IPS-18c (cell line): ENCODE results near the gene SEMA6D.
A peak's percentile ranks its signal among the peaks of the same experiment; 100 is the strongest.

Experiments used
- H3K4me3 ChIP-seq: 2 replicates; pipeline ENCODE4 v1.7.0; 2013; ENCODE audit warnings: low read depth, mild to moderate bottlenecking, low read length, moderate library complexity; ENCODE audit not compliant: insufficient read depth
- H3K9me3 ChIP-seq: one replicate; pipeline ENCODE4 v1.6.1; 2013; ENCODE audit warnings: mild to moderate bottlenecking, low read length, moderate library complexity; ENCODE audit not compliant: control insufficient read depth, insufficient read depth

The SEMA6D gene

DNA sequence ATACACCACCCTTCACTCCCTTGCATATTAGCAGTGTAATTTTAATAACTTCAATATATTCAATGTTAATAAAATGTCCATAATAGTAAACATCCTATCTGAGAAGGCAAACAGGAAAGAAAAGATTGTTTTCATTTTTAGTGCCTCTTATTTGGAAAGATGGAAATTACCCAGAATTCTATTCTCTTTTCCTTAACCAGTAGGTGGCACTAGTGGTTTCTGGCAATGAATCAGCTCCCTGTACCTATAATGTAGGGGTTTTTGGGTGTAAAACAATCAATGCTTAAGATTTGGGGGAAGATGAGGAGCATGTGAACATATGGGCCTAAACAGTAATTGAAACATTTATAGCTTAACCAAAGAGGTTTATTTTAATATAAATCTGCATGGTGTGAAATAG is 5.7 kb upstream of the SEMA6D start:
- Histone ChIP-seq H3K9me3 (no peaks in the 10 kb centered on the region), H3K4me3 (no peak overlapping the region)

DNA sequence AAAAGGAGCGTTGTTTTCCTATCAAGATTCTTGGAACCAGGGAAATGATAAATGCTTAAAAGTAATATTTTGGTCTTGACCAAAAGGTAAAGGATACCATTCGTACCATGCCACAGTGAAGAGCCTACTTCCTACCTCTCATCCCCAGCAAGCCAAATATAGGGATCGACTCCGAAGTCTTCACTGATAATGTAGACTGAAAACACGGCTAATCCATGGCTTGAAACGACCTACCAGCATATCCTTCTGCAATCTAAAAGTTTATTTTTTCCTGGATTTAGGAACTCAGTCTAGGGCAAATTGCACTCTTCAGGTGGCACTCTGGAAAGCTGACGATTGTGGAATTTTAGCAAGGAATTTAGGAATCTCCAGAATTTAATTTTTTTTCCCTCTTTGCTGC is 1.9 kb upstream of the SEMA6D start:
- H3K4me3 ChIP-seq = no peak overlapping the region

DNA sequence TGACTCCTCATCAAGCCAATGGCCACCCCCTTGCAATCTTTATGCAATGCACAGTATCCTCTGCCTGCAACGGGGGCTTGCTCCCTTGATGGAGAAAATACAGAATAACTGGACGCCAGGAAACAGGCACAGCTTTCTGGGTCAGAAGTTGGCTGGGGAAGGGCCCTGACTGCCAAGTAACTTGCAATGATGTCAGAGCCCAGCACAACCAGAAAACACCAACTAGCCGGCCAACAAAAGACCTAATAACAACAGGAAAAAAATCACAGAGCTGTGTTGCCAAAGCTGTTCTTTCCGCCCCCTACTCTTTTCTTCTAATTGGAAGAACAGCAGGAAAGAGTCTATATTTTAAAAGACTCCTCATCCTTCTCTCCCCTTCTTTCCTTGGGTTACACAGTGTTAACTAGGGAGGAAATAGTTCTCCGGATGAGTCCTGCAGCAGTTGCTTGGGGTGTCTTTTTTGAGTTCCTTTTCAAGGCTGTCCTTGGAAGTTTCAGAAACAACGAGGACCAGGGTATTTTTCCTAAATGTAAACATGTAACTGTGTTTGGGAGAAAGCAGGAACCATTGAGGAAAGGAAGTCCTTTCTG is 1.4 kb upstream of the SEMA6D start:
- Histone ChIP-seq H3K9me3 (no peaks in the 10 kb centered on the region), H3K4me3 (no peak overlapping the region)

More for the DNA sequence above, 1.9 kb upstream of the SEMA6D start:
- H3K9me3 ChIP-seq = no peaks in the 10 kb centered on the region

DNA sequence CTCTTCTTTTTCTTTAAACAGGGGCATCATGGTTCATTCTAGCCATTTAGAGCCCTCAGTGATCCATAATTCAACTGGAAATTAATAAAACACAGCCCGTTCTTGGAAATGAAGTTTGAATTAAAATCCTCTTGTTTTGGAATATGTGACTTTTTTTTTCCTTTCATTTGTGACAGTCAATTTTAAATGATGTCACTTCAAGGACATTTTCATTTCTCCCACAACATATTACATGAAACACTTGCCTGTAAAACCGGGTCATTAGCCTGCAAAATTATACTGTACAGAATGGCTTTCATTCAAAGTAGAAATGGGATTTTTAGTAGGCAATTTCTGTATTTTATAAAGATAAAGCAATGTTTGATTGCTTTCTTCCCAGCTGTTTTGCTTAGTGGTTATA is 789 bp upstream of the SEMA6D start:
- Histone ChIP-seq H3K4me3 (0 out of 2 replicates have a peak overlapping the region, but pooled peaks have one; percentile 77), H3K9me3 (no peaks in the 10 kb centered on the region)

DNA sequence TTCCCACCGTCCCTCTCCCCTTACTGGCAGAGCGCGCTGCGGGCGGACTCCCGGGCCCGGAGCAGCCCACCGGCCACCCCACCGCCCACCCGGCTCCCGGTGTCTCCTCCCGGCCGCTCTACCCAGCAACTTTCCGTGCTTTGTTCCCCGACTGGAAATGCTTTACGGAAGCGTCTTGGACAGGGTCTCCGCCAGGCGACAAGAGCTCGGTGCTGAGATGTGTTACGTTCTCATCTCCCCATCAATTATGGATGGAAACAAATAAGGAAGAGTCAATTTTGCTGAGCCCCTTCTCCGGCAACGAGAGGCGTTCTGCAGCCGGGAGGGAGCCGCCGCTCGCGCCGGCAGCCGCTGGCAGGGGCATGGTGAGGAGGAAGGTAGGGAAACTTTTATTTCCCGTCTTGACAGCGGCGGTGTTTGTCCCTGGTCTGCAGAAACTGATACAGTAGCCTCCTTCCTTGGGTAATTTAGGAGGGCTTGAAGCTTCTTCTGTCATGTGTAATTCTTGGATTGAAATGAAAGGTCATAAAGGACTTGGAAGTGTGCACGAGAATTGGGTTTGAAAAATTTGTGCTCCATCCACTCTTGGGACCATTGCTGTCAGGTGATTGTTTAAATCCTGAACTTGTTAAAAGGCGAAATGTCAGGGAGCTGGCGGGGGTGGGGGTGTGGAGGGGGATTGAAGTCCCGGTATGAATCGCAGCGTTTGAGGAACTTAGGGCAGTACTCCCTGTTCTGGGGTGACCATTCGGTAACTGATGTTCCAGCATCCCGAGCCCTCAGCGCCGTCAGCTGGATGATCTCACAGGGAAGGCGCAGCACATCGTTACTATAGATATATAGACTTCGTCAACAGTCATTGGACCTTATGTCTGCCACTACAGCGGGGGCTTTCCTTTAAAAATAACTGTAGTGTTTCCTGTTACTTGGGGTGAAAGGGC is 1.5 kb downstream of the SEMA6D start:
- Histone ChIP-seq H3K4me3 (peak overlapping the region; percentile 77), H3K9me3 (no peaks in the 10 kb centered on the region)

DNA sequence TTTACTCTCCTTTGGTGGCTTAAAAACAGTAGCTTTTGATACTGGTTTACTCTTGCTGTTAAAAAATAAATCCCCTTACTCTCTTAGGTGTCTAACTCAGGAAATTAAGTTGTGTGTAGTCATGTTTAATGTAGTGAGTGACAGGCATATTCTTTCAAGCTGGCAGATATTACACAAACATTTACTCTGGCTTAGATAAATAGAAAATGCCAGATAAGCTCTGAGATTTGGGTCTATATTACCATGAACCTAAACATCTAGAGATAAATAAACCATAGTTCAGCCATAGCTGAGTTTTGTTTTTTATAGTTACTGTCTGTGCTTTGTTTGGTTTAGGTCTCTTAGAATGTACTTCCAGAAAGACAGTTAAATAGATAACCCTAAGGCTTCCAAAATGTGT is 2.4 kb downstream of the SEMA6D start:
- Histone ChIP-seq H3K9me3 (no peaks in the 10 kb centered on the region), H3K4me3 (no peak overlapping the region)

DNA sequence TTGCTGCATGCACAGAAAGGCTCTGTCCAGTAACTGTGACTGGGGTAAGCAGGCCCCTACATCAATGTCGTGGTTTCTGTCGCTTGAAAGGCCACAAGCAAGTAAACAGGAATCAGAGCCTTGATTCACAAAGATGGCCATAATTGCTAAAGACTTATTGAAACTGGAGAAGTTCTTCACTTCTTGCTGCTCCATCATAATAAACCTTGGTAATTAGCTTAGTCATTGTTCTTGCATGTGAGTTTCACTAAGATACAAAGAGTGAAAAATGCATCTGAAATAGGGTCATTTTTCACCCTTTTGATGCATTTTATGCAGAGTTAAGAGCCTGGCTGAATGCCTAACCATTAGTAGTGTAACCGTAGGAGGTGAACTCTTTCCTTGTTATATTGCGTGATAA is 3.2 kb downstream of the SEMA6D start:
- H3K4me3 ChIP-seq = no peak overlapping the region
- no peaks in the 10 kb centered on the region for H3K9me3 ChIP-seq

DNA sequence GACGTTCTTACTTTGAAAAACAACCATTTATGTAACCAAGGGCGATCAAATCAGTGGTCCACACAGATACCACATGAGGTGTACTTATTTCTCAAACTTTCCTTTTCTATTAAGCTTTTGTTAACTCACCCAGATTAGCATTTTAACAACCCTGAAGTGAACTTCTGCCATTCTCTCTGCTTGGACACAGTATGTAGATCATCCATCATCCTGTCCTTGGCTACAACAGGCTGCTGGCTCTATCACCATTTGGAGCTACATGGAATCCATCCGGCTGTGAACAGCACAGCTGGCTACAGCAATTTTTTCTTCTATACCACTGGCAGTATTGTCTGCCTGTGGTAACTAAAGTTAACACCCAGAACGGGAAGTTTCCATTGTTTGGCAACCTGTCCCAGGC is 4.4 kb downstream of the SEMA6D start:
- Histone ChIP-seq H3K4me3 (no peak overlapping the region), H3K9me3 (no peaks in the 10 kb centered on the region)

DNA sequence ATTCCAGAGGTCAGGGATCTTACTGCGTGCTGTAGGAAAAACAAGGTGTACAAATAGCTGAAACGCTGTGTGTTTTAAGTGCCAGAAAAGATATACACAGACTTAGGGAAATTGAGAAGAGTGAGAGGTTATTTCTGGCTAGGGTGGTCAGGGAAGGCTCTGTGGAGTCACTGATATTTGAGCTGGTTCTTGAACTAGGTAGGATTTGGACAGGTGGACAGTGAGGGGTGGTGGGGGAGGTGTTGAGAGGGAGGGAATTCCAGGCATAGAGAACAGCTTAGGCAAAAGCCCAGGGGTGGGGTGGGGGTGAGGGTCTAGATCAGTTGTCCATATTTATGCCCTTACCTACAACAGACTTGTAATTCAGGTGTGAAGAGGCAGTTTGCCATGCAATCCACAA is 7.0 kb downstream of the SEMA6D start:
- no peaks in the 10 kb centered on the region for H3K9me3 ChIP-seq
- no peak overlapping the region for H3K4me3 ChIP-seq

DNA sequence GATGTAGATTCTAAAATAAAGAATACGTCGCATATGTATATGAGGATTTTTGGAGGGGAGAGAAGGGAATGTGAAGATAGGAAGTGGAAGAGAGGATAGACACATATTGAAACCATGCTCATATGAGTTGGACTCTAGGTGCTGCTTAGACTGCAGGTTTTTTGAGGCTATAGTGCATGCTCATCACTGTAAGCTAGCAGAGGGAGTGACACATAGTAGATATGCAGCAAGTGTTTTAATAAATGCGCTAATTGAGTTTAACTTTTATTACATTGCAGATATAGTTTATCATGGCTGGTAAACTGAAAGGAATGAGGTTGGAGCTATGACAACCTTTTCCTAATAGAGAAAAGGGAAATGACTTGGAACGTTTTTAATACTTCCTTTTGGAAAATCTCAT is 7.7 kb downstream of the SEMA6D start:
- Histone ChIP-seq H3K9me3 (no peaks in the 10 kb centered on the region), H3K4me3 (no peak overlapping the region)

DNA sequence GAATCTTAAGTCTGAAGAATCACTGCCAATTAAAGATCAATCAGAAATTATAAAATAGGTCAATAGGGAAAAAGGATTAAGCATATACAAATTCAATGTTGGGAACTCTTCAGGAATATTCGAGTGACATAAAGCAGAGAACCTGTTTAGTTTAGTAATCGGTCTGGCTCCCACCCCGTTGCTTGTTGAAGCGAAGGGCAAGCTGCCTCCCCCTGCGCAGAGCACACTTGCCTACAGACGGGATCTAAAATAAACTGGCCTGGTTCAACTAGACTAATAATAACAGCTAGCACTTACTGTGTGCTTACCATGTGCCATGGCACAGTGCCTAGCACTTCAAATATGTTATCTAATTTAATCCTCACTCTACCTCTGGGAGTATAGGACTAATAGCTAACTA is 8.6 kb downstream of the SEMA6D start:
- H3K4me3 ChIP-seq = no peak overlapping the region
- H3K9me3 ChIP-seq = no peaks in the 10 kb centered on the region

DNA sequence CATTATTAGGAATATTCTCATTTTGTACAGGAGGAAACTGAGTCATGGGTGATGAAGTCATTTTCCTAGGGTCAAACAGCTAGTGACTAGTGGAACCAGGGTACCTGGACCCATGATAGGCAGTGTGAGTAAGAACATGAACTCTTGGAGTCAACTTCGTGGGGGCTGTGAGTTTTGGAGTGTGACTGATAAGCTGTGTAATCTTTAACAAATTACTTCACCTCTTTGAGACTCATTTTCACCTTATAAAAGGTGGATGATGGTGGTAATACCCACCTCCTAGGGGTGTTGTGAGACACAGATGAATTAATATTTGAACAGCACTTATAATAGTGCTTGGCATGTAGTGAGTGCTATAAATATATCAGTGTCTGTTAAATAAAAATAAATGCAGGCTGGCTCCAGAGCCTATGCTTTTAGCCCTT is 9.1 kb downstream of the SEMA6D start:
- no peak overlapping the region for H3K4me3 ChIP-seq
- H3K9me3 ChIP-seq = no peaks in the 10 kb centered on the region

DNA sequence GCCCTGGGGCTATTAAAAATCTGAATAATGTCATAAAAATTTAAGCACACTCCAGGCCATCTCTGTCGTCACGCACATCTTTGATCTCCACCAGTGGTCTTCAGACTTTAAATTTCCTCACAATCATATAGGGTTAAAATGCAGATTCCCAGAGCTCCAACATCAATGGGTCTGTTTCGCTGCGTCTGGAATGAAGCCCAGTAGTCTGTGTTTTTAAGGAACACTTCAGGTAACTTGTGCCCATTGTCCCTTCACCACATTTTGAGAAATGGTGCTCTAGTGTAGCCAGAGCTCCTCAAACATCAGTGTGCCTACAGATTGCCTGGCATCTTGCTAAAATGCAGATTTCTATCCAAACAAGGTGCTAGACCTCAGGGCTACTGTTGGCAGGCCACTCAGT is 9.8 kb downstream of the SEMA6D start:
- Histone ChIP-seq H3K4me3 (no peak overlapping the region), H3K9me3 (no peaks in the 10 kb centered on the region)

DNA sequence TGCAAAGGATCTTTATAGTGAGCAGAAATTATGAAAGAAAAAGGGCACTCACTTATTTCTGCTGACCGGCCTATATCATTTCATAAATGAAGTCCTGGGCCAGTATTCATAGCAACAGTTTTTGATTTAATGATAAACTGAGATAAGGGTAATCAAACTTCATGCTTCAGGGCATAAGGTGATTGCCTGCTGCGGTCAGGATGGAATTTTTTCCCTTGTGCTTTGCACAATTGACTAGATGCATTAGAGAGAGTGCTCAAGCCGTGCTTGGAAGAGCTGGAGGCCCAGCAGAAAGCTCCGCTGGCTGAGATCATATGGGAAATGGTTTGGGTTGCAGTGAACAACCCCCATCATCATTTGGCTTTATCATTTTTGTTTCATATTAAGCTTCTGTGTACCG is 10.4 kb downstream of the SEMA6D start:
- H3K4me3 ChIP-seq = no peak overlapping the region

DNA sequence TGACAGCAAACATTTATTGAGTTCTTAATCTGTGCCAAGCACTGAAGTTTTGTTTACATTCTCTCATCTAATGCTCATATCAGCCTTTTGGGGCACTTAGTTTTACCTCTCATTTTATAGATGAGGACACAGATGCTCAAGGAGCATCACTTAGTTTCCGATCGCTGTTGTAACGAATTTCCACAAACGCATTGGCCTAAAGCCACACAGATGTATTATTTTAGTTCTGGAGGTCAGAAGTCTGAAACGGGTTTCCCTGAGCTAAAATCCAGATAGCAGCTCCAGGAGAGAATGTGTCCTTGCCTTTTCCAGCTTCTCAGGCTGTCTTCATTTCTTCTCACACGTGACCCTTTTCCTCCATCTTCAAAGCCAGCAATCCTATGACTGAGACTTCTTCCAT is 11.1 kb downstream of the SEMA6D start:
- Histone ChIP-seq H3K9me3 (no peaks in the 10 kb centered on the region), H3K4me3 (no peak overlapping the region)

More for the DNA sequence above, 10.4 kb downstream of the SEMA6D start:
- H3K9me3 ChIP-seq = no peaks in the 10 kb centered on the region

DNA sequence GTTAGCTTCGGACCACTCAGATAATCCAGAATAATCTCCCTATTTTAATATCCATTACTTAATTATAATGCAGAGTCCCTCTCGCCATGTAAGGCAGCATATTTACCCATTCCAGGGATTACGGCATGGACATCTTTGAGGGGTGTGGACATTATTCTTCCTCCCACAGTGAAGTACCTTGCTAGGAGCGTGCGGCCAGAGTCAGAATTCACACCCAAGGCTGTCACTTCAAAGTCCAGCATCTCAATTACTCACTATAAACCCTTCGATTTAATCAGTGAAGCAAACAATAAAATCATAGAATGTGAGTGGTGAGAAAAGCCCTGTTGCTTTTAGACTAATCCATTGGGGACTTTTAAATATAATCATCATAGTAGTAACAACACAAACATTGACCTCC is 11.6 kb downstream of the SEMA6D start:
- no peak overlapping the region for H3K4me3 ChIP-seq
- H3K9me3 ChIP-seq = no peaks in the 10 kb centered on the region

DNA sequence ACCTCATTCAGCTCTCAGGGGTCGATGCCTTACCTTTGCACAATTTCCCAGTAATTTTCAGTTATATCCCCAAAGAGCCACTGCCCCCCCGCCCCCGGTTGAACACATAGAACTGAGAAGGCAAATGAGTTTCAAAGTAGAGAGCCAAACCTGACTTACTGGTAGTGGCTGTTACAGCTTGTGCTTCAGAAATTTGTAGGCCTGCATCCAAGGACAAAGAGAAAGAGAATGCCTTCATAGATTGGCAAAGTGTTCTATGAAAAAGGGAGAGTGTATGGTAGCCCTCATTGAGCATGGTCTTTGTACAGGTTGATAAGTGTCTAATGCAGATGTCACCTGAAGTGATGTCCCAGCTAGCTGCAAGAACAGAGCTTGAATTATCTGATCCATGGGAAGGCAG is 13.9 kb downstream of the SEMA6D start:
- Histone ChIP-seq H3K4me3 (no peak overlapping the region), H3K9me3 (no peaks in the 10 kb centered on the region)

DNA sequence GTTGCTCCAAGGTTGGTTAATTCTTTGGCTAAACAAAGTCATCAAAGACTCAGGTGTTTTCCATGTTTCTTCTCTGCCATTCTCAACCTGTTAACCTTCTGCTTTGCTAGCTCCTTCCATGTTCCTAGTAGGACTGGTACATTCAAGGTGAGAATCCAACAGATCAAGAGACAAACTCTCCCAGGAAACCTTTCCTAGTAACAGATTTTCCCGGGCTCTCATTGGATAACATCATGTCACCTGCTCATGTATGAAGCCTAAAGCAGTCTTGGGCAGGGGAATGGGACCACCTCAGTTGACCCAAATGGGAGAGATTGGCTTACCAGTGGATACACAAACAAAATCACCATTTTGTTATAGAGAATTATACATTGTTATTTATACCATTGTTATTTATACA is 14.9 kb downstream of the SEMA6D start:
- Histone ChIP-seq H3K9me3 (no peaks in the 10 kb centered on the region), H3K4me3 (no peak overlapping the region)
